Activated naive CD8-positive, alpha-beta T cell treated with anti-CD3 and anti-CD28 coated beads, Interleukin-2, amount 10 ng/mL, durations not matched to agents 7 days and 5 days (primary cell): Measurements from ENCODE around the gene ARPC5L. TPM values are rescaled to one million over a fixed set of nuclear protein-coding genes. Genes with fewer than 3 reads are reported as not detected.
A peak's percentile ranks its signal among the peaks of the same experiment; 100 is the strongest.

Experiments
- ATAC-seq: fragments of 150-1000 bp; cut with Tn5 transposase; one replicate; pipeline ENCODE4 v1.10.0; 2021; ENCODE audit warnings: low read depth, moderate library complexity
- POLR2A ChIA-PET: fragments of 350-600 bp; sonication (Branson Sonifier 250); formaldehyde crosslinking; loops from one replicate; lab custom pipeline; 2021; ENCODE audit warnings: antibody characterized with exemption; lab: Charles Lee
- DNase-seq: peaks from one replicate; pipeline ENCODE4 v3.0.0; 2021
- H3K27ac Mint-ChIP-seq: one replicate; pipeline ENCODE4 v1.8.0; 2022; ENCODE audit warnings: mild to moderate bottlenecking, mixed read lengths
- H3K27me3 Mint-ChIP-seq: one replicate; pipeline ENCODE4 v1.8.0; 2022; ENCODE audit warnings: mild to moderate bottlenecking, moderate library complexity, mixed read lengths
- H3K36me3 Mint-ChIP-seq: one replicate; pipeline ENCODE4 v1.8.0; 2021; ENCODE audit warnings: mild to moderate bottlenecking, mixed read lengths
- H3K4me1 Mint-ChIP-seq: one replicate; pipeline ENCODE4 v1.8.0; 2021; ENCODE audit warnings: mixed read lengths
- H3K4me3 Mint-ChIP-seq: one replicate; pipeline ENCODE4 v1.8.0; 2022; ENCODE audit warnings: mild to moderate bottlenecking, moderate library complexity, mixed read lengths
- H3K9me3 Mint-ChIP-seq: one replicate; pipeline ENCODE4 v1.8.0; 2021; ENCODE audit warnings: mixed read lengths
- total RNA-seq, 2 experiments: library from RNA; stranded (reverse); gene quantifications; one replicate each; pipeline ENCODE4 v1.2.3, GENCODE V29; 2021

The ARPC5L gene
- total RNA-seq, 2 experiments from 2014 or later: 68.2 to 70.2 TPM

GRCh38 chr9:124860582-124861341 lies 1.2 kb upstream of the ARPC5L start:
- no peak for ATAC-seq
- POLR2A ChIA-PET: interaction anchor here (0.7 to 3.5 kb wide), 15 partner anchors 8 to 380 kb away, joined by 3 to 76 read pairs (median 6); partner anchors contain the start of genes GOLGA1, HSPA5, NR6A1 and WDR38
- H3K27me3 Mint-ChIP-seq: no peaks in the 10 kb centered on the region
- H3K36me3 Mint-ChIP-seq: peaks cover 17% of the 10 kb centered on the region
- H3K9me3 Mint-ChIP-seq: no peaks in the 10 kb centered on the region
- peaks cover 23% of the 10 kb centered on the region for H3K4me1 Mint-ChIP-seq
- H3K27ac Mint-ChIP-seq: peak overlapping the region; percentile 98
- peak overlapping the region; percentile 91 for H3K4me3 Mint-ChIP-seq
- no peak for DNase-seq

GRCh38 chr9:124863371-124863871 lies 1.5 kb downstream of the ARPC5L start:
- Mint-ChIP-seq H3K4me1 (peaks cover 33% of the 10 kb centered on the region), H3K27me3 (no peaks in the 10 kb centered on the region), H3K9me3 (no peaks in the 10 kb centered on the region), H3K27ac (peak overlapping the region; percentile 42), H3K36me3 (peaks cover 13% of the 10 kb centered on the region), H3K4me3 (peak overlapping the region; percentile 45)
- ATAC-seq: no peak
- DNase-seq: no peak
- POLR2A ChIA-PET: interaction anchor here (2.7 to 3.5 kb wide), 2 partner anchors 8 to 378 kb away, joined by 13 to 76 read pairs; partner anchors contain the start of gene HSPA5

GRCh38 chr9:124868511-124869465 lies 6.9 kb downstream of the ARPC5L start:
- POLR2A ChIA-PET: interaction anchor here (0.6 to 6.0 kb wide), 11 partner anchors 7 to 392 kb away, joined by 3 to 76 read pairs (median 6); partner anchors contain the start of genes ARPC5L, GAPVD1, GOLGA1 and HSPA5
- Mint-ChIP-seq H3K4me3 (peak overlapping the region; percentile 98), H3K36me3 (peaks cover 22% of the 10 kb centered on the region), H3K27ac (peak overlapping the region; percentile 98), H3K4me1 (peaks cover 38% of the 10 kb centered on the region), H3K27me3 (no peaks in the 10 kb centered on the region), H3K9me3 (no peaks in the 10 kb centered on the region)
- ATAC-seq (peak; percentile 72), DNase-seq (peak; percentile 97)

- H3K9me3 Mint-ChIP-seq: no peaks in the 10 kb centered on the region
- DNase-seq: no peak
- POLR2A ChIA-PET: interaction anchor here (0.6 to 6.0 kb wide), 12 partner anchors 8 to 392 kb away, joined by 3 to 76 read pairs (median 6); partner anchors contain the start of genes ARPC5L, GAPVD1, GOLGA1 and HSPA5
- H3K27me3 Mint-ChIP-seq: no peaks in the 10 kb centered on the region
- peak; percentile 14 for ATAC-seq
- peaks cover 36% of the 10 kb centered on the region for H3K4me1 Mint-ChIP-seq
- peak overlapping the region; percentile 98 for H3K27ac Mint-ChIP-seq
- H3K36me3 Mint-ChIP-seq: peaks cover 24% of the 10 kb centered on the region
- peak overlapping the region; percentile 98 for H3K4me3 Mint-ChIP-seq
These were observed 7.6 kb downstream of the ARPC5L start for GRCh38 chr9:124869466-124869985.

- Mint-ChIP-seq H3K9me3 (no peaks in the 10 kb centered on the region), H3K4me1 (peaks cover 36% of the 10 kb centered on the region), H3K27ac (peak overlapping the region; percentile 98), H3K36me3 (peaks cover 29% of the 10 kb centered on the region), H3K27me3 (no peaks in the 10 kb centered on the region), H3K4me3 (peak overlapping the region; percentile 98)
- POLR2A ChIA-PET: interaction anchor here (0.6 to 6.0 kb wide), 15 partner anchors 8 to 371 kb away, joined by 3 to 76 read pairs (median 3); partner anchors contain the start of genes ARPC5L, GOLGA1, HSPA5 and RPL35
- ATAC-seq: peak; percentile 53
- peak; percentile 86 for DNase-seq
These were observed 8.1 kb downstream of the ARPC5L start for GRCh38 chr9:124869986-124870560.

GRCh38 chr9:124870723-124871122 lies 8.8 kb downstream of the ARPC5L start:
- POLR2A ChIA-PET: interaction anchor here (0.6 to 6.0 kb wide), 9 partner anchors 8 to 370 kb away, joined by 3 to 76 read pairs (median 6); partner anchors contain the start of genes ARPC5L, HSPA5 and RPL35
- Mint-ChIP-seq H3K36me3 (peaks cover 29% of the 10 kb centered on the region), H3K4me3 (peak overlapping the region; percentile 98), H3K4me1 (peaks cover 36% of the 10 kb centered on the region), H3K9me3 (no peaks in the 10 kb centered on the region), H3K27ac (peak overlapping the region; percentile 98), H3K27me3 (no peaks in the 10 kb centered on the region)
- DNase-seq (no peak), ATAC-seq (no peak)

- POLR2A ChIA-PET: interaction anchor here (2.3 to 6.0 kb wide), 2 partner anchors 10 to 14 kb away, joined by 6 to 76 read pairs; partner anchors contain the start of genes ARPC5L and RPL35
- DNase-seq: no peak
- Mint-ChIP-seq H3K4me3 (peak overlapping the region; percentile 98), H3K9me3 (no peaks in the 10 kb centered on the region), H3K4me1 (peaks cover 36% of the 10 kb centered on the region), H3K36me3 (peaks cover 29% of the 10 kb centered on the region), H3K27ac (peak overlapping the region; percentile 98), H3K27me3 (no peaks in the 10 kb centered on the region)
- ATAC-seq: no peak
These were observed 9.2 kb downstream of the ARPC5L start for GRCh38 chr9:124871156-124871561.

- H3K27ac Mint-ChIP-seq: no peak overlapping the region
- ATAC-seq (no peak), DNase-seq (no peak)
- POLR2A ChIA-PET: interaction anchor here (6.0 kb wide), 1 partner anchor 12 kb away, joined by 76 read pairs; the partner anchor contains the start of genes ARPC5L and RPL35
- H3K36me3 Mint-ChIP-seq: peaks cover 40% of the 10 kb centered on the region
- H3K9me3 Mint-ChIP-seq: no peaks in the 10 kb centered on the region
- no peak overlapping the region for H3K4me3 Mint-ChIP-seq
- no peaks in the 10 kb centered on the region for H3K27me3 Mint-ChIP-seq
- H3K4me1 Mint-ChIP-seq: peaks cover 29% of the 10 kb centered on the region
These were observed 11.7 kb downstream of the ARPC5L start for GRCh38 chr9:124873664-124874063.

- H3K9me3 Mint-ChIP-seq: no peaks in the 10 kb centered on the region
- no peak for DNase-seq
- H3K4me1 Mint-ChIP-seq: peaks cover 27% of the 10 kb centered on the region
- peaks cover 42% of the 10 kb centered on the region for H3K36me3 Mint-ChIP-seq
- H3K27ac Mint-ChIP-seq: no peak overlapping the region
- H3K4me3 Mint-ChIP-seq: no peak overlapping the region
- H3K27me3 Mint-ChIP-seq: no peaks in the 10 kb centered on the region
- no peak for ATAC-seq
- POLR2A ChIA-PET: no interaction called here
These were observed 13.6 kb downstream of the ARPC5L start for GRCh38 chr9:124875501-124875900.

GRCh38 chr9:124877021-124877782 lies 15.3 kb downstream of the ARPC5L start:
- H3K27ac Mint-ChIP-seq: peak overlapping the region; percentile 40
- ATAC-seq (no peak), DNase-seq (no peak)
- no peak overlapping the region for H3K4me3 Mint-ChIP-seq
- H3K4me1 Mint-ChIP-seq: peaks cover 13% of the 10 kb centered on the region
- POLR2A ChIA-PET: interaction anchor here (1.1 to 2.8 kb wide), 3 partner anchors 8 to 20 kb away, joined by 3 to 15 read pairs (median 6); no protein-coding TSS in a partner anchor
- no peaks in the 10 kb centered on the region for H3K9me3 Mint-ChIP-seq
- peaks cover 31% of the 10 kb centered on the region for H3K36me3 Mint-ChIP-seq
- H3K27me3 Mint-ChIP-seq: no peaks in the 10 kb centered on the region

GRCh38 chr9:124878021-124878420 lies 16.1 kb downstream of the ARPC5L start:
- H3K27ac Mint-ChIP-seq: no peak overlapping the region
- no peaks in the 10 kb centered on the region for H3K27me3 Mint-ChIP-seq
- H3K36me3 Mint-ChIP-seq: peaks cover 29% of the 10 kb centered on the region
- H3K9me3 Mint-ChIP-seq: no peaks in the 10 kb centered on the region
- H3K4me1 Mint-ChIP-seq: peaks cover 8% of the 10 kb centered on the region
- no peak overlapping the region for H3K4me3 Mint-ChIP-seq
- DNase-seq (no peak), ATAC-seq (no peak)
- POLR2A ChIA-PET: interaction anchor here (2.1 to 2.8 kb wide), 2 partner anchors 8 to 17 kb away, joined by 6 to 15 read pairs; no protein-coding TSS in a partner anchor
